Measurements from ENCODE around the gene CELSR1.

CELSR1 gene

DNA sequence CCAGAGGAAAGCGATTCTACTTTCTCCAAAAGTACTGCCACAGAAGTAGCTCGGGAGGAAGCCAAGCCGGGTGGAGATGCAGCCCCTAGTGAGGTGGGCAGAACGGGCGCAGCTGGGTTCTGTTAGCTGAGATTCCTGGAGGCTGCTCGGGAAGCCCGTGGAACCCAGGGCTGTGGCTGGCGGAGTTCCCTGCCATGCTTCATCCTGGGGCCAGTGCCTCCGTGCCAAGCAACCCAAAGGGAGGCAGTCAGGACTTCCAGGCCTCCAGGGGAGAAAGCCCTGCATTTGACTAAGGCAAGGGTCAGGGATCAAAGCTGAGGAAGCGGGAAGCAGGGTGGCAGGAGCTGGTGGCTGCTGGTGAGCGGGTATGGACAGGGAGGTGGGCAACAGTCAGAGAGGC, 208.6 kb downstream of the CELSR1 start:
- no peaks in the 10 kb centered on the region for H3K27me3 Mint-ChIP-seq (ENCODE audit: low read depth)
- H3K4me3 Mint-ChIP-seq: no peak overlapping the region
- TF ChIP-seq, protein P1, sequence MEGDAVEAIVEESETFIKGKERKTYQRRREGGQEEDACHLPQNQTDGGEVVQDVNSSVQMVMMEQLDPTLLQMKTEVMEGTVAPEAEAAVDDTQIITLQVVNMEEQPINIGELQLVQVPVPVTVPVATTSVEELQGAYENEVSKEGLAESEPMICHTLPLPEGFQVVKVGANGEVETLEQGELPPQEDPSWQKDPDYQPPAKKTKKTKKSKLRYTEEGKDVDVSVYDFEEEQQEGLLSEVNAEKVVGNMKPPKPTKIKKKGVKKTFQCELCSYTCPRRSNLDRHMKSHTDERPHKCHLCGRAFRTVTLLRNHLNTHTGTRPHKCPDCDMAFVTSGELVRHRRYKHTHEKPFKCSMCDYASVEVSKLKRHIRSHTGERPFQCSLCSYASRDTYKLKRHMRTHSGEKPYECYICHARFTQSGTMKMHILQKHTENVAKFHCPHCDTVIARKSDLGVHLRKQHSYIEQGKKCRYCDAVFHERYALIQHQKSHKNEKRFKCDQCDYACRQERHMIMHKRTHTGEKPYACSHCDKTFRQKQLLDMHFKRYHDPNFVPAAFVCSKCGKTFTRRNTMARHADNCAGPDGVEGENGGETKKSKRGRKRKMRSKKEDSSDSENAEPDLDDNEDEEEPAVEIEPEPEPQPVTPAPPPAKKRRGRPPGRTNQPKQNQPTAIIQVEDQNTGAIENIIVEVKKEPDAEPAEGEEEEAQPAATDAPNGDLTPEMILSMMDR (IDR thresholded peaks at IDR 0.05; ENCODE audit: unreplicated experiment in 3 of 3): no peak
- peaks cover 16% of the 10 kb centered on the region for H3K36me3 Mint-ChIP-seq (ENCODE audit: low read depth)
- no peaks in the 10 kb centered on the region for H3K4me1 Mint-ChIP-seq
- H3K27ac Mint-ChIP-seq: no peak overlapping the region
- no peaks in the 10 kb centered on the region for H3K9me3 Mint-ChIP-seq

DNA sequence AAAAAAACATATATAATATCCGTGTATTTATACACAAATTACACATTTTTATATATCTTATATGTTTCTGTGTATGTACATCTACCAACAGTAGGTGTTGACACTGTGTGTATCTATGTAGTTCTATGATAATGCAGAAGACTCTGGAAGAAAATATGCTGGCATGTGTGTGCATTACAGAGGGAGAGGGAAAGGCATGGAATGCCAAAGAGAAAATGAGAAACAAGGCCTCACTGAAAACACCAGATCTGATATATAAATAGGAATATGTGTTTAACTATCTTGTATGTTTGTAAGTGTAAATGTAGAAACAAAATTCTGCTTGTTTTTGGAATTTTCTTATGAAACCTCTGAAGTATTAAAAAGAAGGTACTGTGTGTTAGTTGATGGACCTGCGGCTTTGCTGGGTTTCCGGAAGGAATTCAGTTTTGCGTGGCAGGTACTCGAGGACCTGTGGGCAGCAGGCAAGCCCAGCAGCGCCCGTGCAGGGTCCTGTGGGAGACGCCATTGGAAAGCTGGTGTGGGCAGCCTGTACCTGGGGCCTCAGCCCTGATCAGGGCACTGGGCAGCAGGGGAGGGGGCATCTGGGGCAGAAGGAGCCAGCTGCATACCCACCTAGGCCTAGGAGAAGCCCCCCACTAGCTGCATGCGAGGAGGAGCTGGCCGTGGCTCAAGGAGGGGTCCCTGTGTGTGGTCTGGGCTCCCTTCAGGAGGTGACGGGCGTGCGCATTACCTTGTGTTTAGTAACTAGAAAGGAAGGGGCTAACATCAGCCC, 209.5 kb downstream of the CELSR1 start:
- H3K36me3 Mint-ChIP-seq (ENCODE audit: low read depth): peaks cover 21% of the 10 kb centered on the region
- H3K4me3 Mint-ChIP-seq: no peak overlapping the region
- H3K27ac Mint-ChIP-seq: no peak overlapping the region
- H3K9me3 Mint-ChIP-seq: no peaks in the 10 kb centered on the region
- no peaks in the 10 kb centered on the region for H3K4me1 Mint-ChIP-seq
- H3K27me3 Mint-ChIP-seq (ENCODE audit: low read depth): no peaks in the 10 kb centered on the region
- TF ChIP-seq, protein P1 (IDR thresholded peaks at IDR 0.05; ENCODE audit: unreplicated experiment in 3 of 3): no peak

DNA sequence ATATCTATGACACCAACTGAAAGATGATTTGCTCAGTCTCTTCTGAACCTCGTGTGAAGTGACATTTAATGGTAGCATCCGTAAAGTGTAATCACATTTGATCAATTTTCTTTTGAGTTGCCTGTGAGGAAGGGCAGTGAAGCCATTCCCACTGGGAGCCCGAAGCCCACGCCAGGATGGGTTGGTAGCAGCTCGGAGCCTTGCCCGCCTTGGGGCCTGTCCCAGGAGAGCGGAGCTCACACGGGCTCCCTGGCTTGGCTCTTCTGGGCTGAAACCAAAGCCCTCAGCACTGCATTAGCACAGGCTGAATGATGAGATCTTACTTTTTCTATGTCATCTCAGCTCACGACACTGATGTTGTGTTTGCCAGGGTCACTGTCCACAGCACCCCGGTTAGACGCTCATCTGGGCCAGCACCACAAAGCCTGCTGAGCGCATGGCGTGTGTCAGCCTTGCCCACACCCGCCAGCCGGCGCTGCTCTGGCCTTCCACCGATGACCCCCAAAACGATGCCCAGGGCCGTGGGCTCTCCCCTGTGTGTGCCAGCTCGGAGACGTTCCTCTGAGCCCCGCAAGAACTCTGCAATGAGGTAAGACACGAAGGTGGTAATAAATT, 211.2 kb downstream of the CELSR1 start:
- H3K4me3 Mint-ChIP-seq: no peak overlapping the region
- TF ChIP-seq, protein P1 (IDR thresholded peaks at IDR 0.05; ENCODE audit: unreplicated experiment in 3 of 3): no peak
- H3K27ac Mint-ChIP-seq: no peak overlapping the region
- peaks cover 28% of the 10 kb centered on the region for H3K36me3 Mint-ChIP-seq (ENCODE audit: low read depth)
- no peaks in the 10 kb centered on the region for H3K27me3 Mint-ChIP-seq (ENCODE audit: low read depth)
- no peaks in the 10 kb centered on the region for H3K9me3 Mint-ChIP-seq
- no peaks in the 10 kb centered on the region for H3K4me1 Mint-ChIP-seq

DNA sequence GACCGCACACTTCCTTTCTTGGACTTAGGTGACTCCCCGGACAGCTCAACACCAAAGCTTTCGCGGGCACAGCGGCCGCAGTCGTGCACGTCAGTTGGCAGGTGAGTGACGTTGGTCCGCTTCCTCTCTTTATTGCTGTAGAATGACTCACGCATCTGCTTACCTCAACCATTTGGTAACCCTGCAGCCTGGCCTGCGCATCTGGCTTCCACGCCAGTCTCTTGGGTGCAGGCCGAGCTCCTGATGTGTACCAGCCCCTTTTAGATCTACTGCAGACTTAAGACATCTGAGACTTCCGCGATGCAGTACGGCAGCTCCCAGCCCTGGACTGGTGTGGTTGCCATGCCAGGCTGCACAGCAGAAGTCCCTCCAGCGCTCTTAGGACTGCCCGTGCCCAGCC, 214.3 kb downstream of the CELSR1 start:
- H3K9me3 Mint-ChIP-seq: no peaks in the 10 kb centered on the region
- H3K27ac Mint-ChIP-seq: no peak overlapping the region
- no peak overlapping the region for H3K4me3 Mint-ChIP-seq
- no peaks in the 10 kb centered on the region for H3K4me1 Mint-ChIP-seq
- TF ChIP-seq, protein P1 (IDR thresholded peaks at IDR 0.05; ENCODE audit: unreplicated experiment in 3 of 3): no peak
- peaks cover 44% of the 10 kb centered on the region for H3K36me3 Mint-ChIP-seq (ENCODE audit: low read depth)
- no peaks in the 10 kb centered on the region for H3K27me3 Mint-ChIP-seq (ENCODE audit: low read depth)

DNA sequence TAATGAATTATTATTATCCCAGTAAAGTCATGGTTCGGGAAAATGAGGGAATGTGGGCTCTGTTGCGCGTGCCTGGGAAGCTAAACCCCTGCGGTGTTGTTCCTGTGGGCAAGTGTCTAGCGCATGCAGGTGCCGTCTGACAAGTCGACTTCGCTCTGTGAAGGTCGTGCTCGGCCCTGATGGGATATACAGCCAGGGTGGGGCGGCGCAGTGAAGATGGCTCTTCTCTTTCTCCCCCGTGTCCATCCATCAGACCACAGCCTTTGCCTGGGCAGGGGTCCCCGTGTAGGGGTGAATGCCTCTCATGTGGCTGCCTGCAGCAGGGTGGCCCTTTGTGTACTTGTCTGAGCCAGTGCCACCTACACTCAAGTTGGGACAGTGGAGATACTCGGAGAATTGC, 214.7 kb downstream of the CELSR1 start:
- Mint-ChIP-seq H3K9me3 (no peaks in the 10 kb centered on the region), H3K27me3 (ENCODE audit: low read depth) (no peaks in the 10 kb centered on the region), H3K36me3 (ENCODE audit: low read depth) (peaks cover 47% of the 10 kb centered on the region), H3K27ac (no peak overlapping the region), H3K4me3 (no peak overlapping the region), H3K4me1 (no peaks in the 10 kb centered on the region)
- TF ChIP-seq, protein P1 (IDR thresholded peaks at IDR 0.05; ENCODE audit: unreplicated experiment in 3 of 3): no peak
